ENCODE data around the gene SDS.

Gene SDS, protein sequence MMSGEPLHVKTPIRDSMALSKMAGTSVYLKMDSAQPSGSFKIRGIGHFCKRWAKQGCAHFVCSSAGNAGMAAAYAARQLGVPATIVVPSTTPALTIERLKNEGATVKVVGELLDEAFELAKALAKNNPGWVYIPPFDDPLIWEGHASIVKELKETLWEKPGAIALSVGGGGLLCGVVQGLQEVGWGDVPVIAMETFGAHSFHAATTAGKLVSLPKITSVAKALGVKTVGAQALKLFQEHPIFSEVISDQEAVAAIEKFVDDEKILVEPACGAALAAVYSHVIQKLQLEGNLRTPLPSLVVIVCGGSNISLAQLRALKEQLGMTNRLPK

GRCh38 chr12:113403435-113404415 lies at the start of gene SDS:
SDS (minus strand) TSS chr12:113403887; CDS start chr12:113399708, 4,179 bp downstream.
- no peaks in the 10 kb centered on the region for H3K9me3 Mint-ChIP-seq
- CTCF ChIA-PET: no interaction called here
- no peak within 1 kb of the TSS for H3K27ac Mint-ChIP-seq
- no peaks in the 10 kb centered on the region for H3K36me3 Mint-ChIP-seq
- no peak within 1 kb of the TSS for H3K4me3 Mint-ChIP-seq
- H3K27me3 Mint-ChIP-seq: peaks cover 47% of the 10 kb centered on the region
- H3K4me1 Mint-ChIP-seq: no peaks in the 10 kb centered on the region
- no peak for DNase-seq

- Mint-ChIP-seq H3K27me3 (peaks cover 31% of the 10 kb centered on the region), H3K4me3 (no peak overlapping the region), H3K4me1 (no peaks in the 10 kb centered on the region), H3K27ac (no peak overlapping the region), H3K36me3 (no peaks in the 10 kb centered on the region), H3K9me3 (no peaks in the 10 kb centered on the region)
- CTCF ChIA-PET: no interaction called here
- no peak for DNase-seq
Observed at GRCh38 chr12:113453330-113453729, 49.6 kb upstream of the SDS start.

- no peak overlapping the region for H3K27ac Mint-ChIP-seq
- CTCF ChIA-PET: no interaction called here
- H3K36me3 Mint-ChIP-seq: no peaks in the 10 kb centered on the region
- no peaks in the 10 kb centered on the region for H3K9me3 Mint-ChIP-seq
- peaks cover 36% of the 10 kb centered on the region for H3K27me3 Mint-ChIP-seq
- no peaks in the 10 kb centered on the region for H3K4me1 Mint-ChIP-seq
- H3K4me3 Mint-ChIP-seq: no peak overlapping the region
- DNase-seq: no peak
Observed at GRCh38 chr12:113452458-113452857, 48.8 kb upstream of the SDS start.

- no peak overlapping the region for H3K27ac Mint-ChIP-seq
- no peaks in the 10 kb centered on the region for H3K36me3 Mint-ChIP-seq
- H3K27me3 Mint-ChIP-seq: peaks cover 33% of the 10 kb centered on the region
Observed at GRCh38 chr12:113449839-113450238, 46.2 kb upstream of the SDS start.

DNA sequence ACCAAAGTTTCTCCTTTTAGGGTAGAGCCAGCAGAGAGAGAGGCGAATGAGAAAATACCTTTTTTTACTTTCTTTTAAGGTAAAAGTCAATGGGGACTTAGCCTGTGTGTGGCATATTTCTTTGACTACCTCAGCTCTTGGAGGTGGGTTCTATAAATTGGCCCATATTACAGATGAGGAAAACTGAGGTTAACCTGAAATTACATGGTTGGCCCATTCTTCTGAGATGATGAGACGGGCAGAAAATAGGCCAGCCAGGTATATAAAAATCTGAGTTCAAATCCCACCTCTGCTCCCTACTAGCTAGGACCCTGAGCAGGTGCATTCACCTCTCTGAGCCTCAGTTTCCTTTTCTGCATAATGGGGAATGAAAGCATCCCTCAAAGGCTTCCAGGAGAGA lies 45.6 kb upstream of the SDS start:
- CTCF ChIA-PET: no interaction called here
- H3K4me3 Mint-ChIP-seq: no peak overlapping the region
- peaks cover 34% of the 10 kb centered on the region for H3K27me3 Mint-ChIP-seq
- no peaks in the 10 kb centered on the region for H3K4me1 Mint-ChIP-seq
- H3K9me3 Mint-ChIP-seq: no peaks in the 10 kb centered on the region
- H3K27ac Mint-ChIP-seq: no peak overlapping the region
- H3K36me3 Mint-ChIP-seq: no peaks in the 10 kb centered on the region
- no peak for DNase-seq

More at GRCh38 chr12:113449839-113450238, 46.2 kb upstream of the SDS start:
- H3K4me3 Mint-ChIP-seq: no peak overlapping the region
- DNase-seq: no peak
- CTCF ChIA-PET: no interaction called here
- no peaks in the 10 kb centered on the region for H3K9me3 Mint-ChIP-seq
- H3K4me1 Mint-ChIP-seq: no peaks in the 10 kb centered on the region

DNA sequence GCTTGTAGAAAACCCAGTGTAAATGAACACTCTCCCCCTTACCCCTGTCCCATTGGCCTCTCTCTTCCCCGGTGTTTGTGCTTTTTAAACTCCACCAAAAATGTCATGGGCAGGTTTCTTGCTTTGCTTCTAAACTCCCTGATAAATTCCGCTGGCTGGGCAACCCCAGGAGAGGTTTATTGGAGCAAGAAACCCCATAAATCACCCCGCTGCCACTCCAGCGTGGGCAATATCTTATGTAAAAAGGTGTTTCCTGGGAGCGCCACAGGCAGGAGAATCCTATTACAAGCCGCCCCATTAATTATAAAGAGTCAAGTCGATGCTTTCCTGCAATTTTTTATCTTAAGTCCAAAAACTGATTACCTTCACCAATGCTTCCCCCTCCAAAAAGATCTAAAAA lies 45.2 kb upstream of the SDS start:
- no peaks in the 10 kb centered on the region for H3K36me3 Mint-ChIP-seq

GRCh38 chr12:113445544-113446171 lies 42.0 kb upstream of the SDS start:
- no peak overlapping the region for H3K27ac Mint-ChIP-seq
- H3K36me3 Mint-ChIP-seq: no peaks in the 10 kb centered on the region
- CTCF ChIA-PET: interaction anchor here (1.6 kb wide), 1 partner anchor 20 kb away, joined by 5 read pairs; no protein-coding TSS in a partner anchor
- no peaks in the 10 kb centered on the region for H3K9me3 Mint-ChIP-seq
- no peak overlapping the region for H3K4me3 Mint-ChIP-seq
- H3K4me1 Mint-ChIP-seq: no peaks in the 10 kb centered on the region
- no peak for DNase-seq
- H3K27me3 Mint-ChIP-seq: peaks cover 30% of the 10 kb centered on the region

More for the DNA sequence above, 45.2 kb upstream of the SDS start:
- Mint-ChIP-seq H3K27ac (no peak overlapping the region), H3K27me3 (peaks cover 38% of the 10 kb centered on the region), H3K9me3 (no peaks in the 10 kb centered on the region), H3K4me1 (no peaks in the 10 kb centered on the region), H3K4me3 (no peak overlapping the region)
- CTCF ChIA-PET: no interaction called here
- DNase-seq: no peak

DNA sequence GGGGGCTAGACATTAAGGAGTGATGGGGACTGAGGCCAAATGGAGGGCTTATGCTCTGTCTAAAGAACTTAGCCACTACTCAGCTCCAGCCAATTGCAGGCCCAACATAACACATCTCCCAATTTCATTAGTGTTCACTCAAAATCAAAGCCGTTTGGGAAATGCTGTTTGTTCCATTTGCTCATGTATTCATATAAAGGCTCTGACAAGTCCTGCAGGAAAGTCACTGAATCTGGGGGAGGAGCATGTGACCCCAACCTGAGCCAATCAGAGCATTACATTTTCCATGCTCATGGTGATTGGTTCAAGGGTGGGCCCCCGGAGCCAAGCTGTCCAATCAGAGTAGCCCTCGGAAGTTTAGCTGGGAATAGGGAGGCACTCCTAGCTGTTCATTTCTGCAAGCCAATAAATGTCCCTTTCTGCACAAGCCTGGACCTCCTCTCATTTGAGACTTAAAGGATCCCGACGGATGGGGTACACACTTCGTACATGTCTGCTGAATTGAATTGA lies 39.4 kb upstream of the SDS start:
- CTCF ChIA-PET: interaction anchor here (0.7 kb wide), 1 partner anchor 18 kb away, joined by 3 read pairs; no protein-coding TSS in a partner anchor
- H3K4me3 Mint-ChIP-seq: no peak overlapping the region

GRCh38 chr12:113440947-113441782 lies 37.5 kb upstream of the SDS start:
- CTCF ChIA-PET: interaction anchor here (1.0 to 1.2 kb wide), 2 partner anchors 21 to 129 kb away, joined by 3 to 4 read pairs; no protein-coding TSS in a partner anchor
- no peak for DNase-seq
- H3K27ac Mint-ChIP-seq: no peak overlapping the region
- no peaks in the 10 kb centered on the region for H3K36me3 Mint-ChIP-seq
- H3K27me3 Mint-ChIP-seq: peaks cover 13% of the 10 kb centered on the region
- no peak overlapping the region for H3K4me3 Mint-ChIP-seq
- no peaks in the 10 kb centered on the region for H3K4me1 Mint-ChIP-seq
- no peaks in the 10 kb centered on the region for H3K9me3 Mint-ChIP-seq

More for the DNA sequence above, 39.4 kb upstream of the SDS start:
- no peaks in the 10 kb centered on the region for H3K9me3 Mint-ChIP-seq
- H3K27ac Mint-ChIP-seq: no peak overlapping the region
- no peaks in the 10 kb centered on the region for H3K36me3 Mint-ChIP-seq
- H3K27me3 Mint-ChIP-seq: peaks cover 22% of the 10 kb centered on the region
- H3K4me1 Mint-ChIP-seq: no peaks in the 10 kb centered on the region
- DNase-seq: no peak

DNA sequence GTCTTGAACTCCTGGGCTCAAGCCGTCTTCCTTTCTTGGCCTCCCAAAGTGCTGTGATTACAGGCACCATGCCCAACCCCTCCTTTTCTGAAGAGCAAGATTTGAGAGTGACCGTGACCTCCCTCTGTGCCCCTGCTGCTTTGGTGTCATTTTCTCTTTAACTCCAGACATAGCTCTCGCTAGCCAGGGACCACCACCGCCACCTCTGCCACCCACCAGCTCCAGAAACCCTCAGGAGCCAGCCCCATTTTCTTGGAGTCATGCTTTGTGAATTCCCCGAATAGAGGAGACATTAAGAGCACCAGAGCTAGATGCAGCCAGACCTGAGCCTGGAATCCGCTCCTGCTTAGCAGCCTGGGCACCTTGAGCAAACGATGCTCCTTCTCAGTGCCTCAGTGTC lies 36.6 kb upstream of the SDS start:
- CTCF ChIA-PET: interaction anchor here (0.6 to 1.2 kb wide), 3 partner anchors 21 to 129 kb away, joined by 3 to 4 read pairs (median 3); no protein-coding TSS in a partner anchor
- DNase-seq: no peak
- Mint-ChIP-seq H3K36me3 (no peaks in the 10 kb centered on the region), H3K4me3 (no peak overlapping the region), H3K27me3 (peaks cover 10% of the 10 kb centered on the region), H3K9me3 (no peaks in the 10 kb centered on the region), H3K4me1 (no peaks in the 10 kb centered on the region), H3K27ac (no peak overlapping the region)

DNA sequence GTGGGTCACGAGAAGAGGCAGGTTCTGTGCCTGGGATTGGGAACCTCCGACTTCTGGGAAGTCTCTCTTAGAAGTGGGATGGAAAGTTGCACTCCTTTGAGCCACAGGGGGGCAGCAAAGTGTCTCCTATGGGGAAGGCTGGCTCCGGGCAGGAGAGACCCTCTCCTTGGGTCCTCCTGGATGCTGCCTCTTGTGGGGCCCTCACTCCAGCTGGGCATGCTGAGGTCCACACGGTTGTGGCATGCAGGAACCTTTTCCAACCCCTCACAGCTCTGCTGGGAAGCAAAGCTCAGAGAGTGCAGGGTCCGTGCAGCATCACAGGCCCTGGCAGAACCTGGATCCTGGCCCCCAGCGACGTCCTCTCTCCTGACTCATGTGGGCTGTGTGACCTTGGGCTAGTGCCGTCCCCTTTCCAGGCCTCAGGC lies 35.9 kb upstream of the SDS start:
- no peaks in the 10 kb centered on the region for H3K9me3 Mint-ChIP-seq
- no peak for DNase-seq
- no peaks in the 10 kb centered on the region for H3K36me3 Mint-ChIP-seq
- H3K4me3 Mint-ChIP-seq: no peak overlapping the region
- H3K27ac Mint-ChIP-seq: no peak overlapping the region
- CTCF ChIA-PET: interaction anchor here (0.6 to 1.2 kb wide), 2 partner anchors 64 to 128 kb away, joined by 3 to 4 read pairs; no protein-coding TSS in a partner anchor
- H3K27me3 Mint-ChIP-seq: peaks cover 10% of the 10 kb centered on the region
- no peaks in the 10 kb centered on the region for H3K4me1 Mint-ChIP-seq

DNA sequence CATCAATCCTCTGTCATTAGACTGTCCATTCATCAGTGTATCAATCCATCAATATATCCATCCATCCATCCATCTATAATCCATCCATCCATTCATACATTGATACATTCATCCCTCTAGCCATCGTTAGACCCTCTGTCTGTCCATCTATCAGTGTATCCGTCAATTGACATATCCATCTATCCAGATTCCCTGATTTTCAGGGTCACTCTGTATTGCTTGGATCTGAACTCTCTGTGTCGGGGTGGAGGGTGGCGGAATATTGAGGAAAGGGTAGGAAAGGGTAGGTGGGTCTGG lies 35.6 kb upstream of the SDS start:
- no peak overlapping the region for H3K4me3 Mint-ChIP-seq
- no peaks in the 10 kb centered on the region for H3K4me1 Mint-ChIP-seq
- peaks cover 8% of the 10 kb centered on the region for H3K27me3 Mint-ChIP-seq
- no peaks in the 10 kb centered on the region for H3K9me3 Mint-ChIP-seq
- H3K36me3 Mint-ChIP-seq: no peaks in the 10 kb centered on the region
- H3K27ac Mint-ChIP-seq: no peak overlapping the region
- CTCF ChIA-PET: no interaction called here
- DNase-seq: no peak

GRCh38 chr12:113438523-113439300 lies 35.0 kb upstream of the SDS start:
- Mint-ChIP-seq H3K4me3 (no peak overlapping the region), H3K9me3 (no peaks in the 10 kb centered on the region), H3K36me3 (no peaks in the 10 kb centered on the region), H3K27me3 (peaks cover 3% of the 10 kb centered on the region), H3K27ac (no peak overlapping the region), H3K4me1 (no peaks in the 10 kb centered on the region)
- DNase-seq: no peak
- CTCF ChIA-PET: no interaction called here
